Measurements from ENCODE around the gene EDN2.

GRCh38 chr1:41432481-41433280, 51.8 kb downstream of the EDN2 start:
- TF ChIP-seq ZNF623 (tag by site-specific recombination; IDR thresholded peaks at IDR 0.05) (no peak), CTCF (tag by site-specific recombination; IDR thresholded peaks at IDR 0.05) (peak; percentile 95), ZNF449 (tag by site-specific recombination; IDR thresholded peaks at IDR 0.05) (no peak), ZSCAN23 (tag by site-specific recombination; IDR thresholded peaks at IDR 0.05) (no peak)

Measured in HEK293 (cell line).